NCI-H146 (cell line): Measurements from ENCODE around the gene CNTNAP2.

ENCODE experiments used
- DNase-seq: peaks from one replicate; lab custom pipeline; 2025; lab: John Stamatoyannopoulos, UW

The CNTNAP2 gene

DNA sequence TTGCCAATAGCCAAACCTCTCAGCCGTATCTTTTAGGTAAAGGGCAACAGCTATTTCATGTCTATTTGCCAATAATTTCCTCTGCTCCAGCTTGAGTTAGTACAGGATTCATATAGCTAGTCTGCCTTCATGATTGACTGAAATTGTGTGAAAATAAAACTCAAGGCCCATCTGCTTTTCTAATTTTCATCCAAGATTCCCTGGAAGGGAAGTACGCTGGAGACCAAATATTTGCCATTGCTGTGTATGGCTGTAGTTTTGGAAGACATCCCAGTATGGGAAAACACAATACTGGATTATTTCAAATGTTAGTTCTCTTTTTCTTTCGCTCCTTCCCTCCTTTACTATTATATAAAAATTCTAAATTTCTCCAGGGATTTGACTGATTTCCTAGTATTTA lies 652.4 kb downstream of the CNTNAP2 start:
- no peak for DNase-seq

DNA sequence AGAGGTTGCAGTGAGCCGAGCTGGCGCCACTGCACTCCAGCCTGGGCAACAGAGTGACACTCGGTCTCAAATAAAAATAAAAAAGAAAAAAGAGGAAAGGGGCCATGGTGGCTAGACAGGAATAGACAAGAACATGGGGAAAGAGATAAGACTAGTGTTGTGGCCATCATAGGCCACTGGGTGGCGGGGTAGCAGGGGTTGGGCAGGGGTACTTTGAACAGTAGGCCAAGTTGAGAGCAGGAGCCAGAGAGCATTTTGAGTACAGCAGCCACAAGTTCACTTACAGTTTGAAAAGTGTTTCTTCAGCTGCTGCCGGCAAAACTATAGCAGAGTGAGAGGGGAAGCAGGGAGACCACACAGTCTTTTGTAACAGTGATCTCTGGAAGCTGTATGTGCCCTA lies 656.0 kb downstream of the CNTNAP2 start:
- DNase-seq = no peak

DNA sequence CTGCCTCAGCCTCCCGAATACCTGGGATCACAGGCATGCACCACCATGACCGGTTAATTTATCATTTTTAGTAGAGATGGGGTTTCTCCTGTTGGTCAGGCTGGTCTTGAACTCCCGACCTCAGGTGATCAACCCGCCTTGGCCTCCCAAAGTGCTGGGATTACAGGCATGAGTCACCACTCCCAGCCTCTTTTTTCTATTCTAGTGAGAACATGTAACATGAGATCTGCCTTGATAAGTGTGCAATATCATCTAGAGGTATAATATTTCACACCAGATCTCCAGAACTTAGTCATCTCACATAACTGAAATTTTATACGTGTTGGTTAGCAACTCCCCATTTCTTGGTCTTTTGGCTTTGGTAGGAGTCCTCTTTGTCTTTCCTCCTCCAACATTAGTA lies 656.9 kb downstream of the CNTNAP2 start:
- DNase-seq = no peak

DNA sequence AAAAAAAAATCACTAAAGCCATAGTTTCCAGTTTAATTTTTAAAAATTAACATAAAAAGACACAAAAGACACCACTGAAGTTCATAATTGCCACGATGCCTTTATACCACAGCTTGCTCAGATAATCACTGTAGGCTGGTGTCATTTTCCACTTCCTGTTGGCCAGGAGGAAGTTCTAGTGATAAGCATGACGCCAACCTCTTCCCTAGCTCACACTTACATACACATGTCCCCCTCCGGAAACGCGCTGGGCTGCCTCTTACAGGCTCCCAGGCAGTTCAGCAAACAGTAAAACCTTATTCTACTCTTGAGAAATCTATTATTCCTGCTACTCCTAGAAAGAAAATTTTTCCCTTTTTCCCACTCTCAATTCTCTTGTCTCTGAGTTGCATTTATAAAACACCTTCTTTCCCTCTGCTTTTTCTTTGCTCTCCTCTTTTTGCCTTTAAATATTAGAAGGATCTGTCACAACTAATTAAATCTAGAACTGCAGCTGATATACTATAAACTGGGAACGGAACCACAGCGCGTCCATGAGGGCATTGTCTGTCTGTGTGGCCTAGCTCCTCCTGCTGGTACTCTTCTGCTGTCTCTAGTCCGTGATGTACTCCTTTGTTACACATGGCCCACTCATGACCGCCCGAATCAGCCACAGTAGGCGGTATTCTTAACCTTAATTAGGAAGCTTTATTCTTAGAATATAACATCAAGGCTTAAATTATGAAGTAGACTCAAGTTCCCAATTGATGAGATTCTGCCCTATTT lies 664.9 kb downstream of the CNTNAP2 start:
- DNase-seq = no peak

DNA sequence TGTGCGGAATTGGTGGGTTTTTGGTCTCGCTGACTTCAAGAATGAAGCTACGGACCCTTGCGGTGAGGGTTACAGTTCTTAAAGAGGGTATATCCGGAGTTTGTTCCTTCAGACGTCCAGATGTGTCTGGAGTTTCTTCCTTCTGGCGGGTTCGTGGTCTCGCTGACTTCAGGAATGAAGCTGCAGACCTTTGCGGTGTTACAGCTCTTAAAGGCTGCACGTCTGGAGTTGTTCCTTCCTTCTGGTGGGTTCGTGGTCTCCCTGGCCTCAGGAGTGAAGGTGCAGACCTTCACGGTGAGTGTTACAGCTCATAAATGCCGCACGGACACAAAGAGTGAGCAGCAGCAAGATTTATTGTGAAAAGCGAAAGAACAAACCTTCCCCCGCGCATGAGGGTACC lies 670.7 kb downstream of the CNTNAP2 start:
- no peak for DNase-seq

DNA sequence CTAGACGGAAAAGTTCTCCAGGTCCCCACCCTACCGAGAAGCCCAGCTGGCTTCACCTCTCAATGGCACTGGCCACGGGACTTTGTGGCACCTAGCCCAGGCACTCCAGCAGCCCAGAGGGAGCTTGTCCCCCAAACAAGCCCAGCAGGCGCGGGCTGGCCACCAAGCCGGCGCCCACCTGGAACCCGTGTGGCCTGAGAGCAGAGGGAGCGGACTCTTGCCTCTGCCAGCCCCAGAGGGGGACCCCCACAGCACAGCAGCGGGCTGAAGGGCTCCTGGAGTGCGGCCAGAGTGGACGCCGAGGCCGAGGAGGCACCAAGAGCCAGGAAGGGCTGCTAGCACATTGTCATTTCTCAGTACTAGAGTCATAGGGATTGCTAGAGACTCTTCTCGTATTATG lies 671.4 kb downstream of the CNTNAP2 start:
- no peak for DNase-seq

DNA sequence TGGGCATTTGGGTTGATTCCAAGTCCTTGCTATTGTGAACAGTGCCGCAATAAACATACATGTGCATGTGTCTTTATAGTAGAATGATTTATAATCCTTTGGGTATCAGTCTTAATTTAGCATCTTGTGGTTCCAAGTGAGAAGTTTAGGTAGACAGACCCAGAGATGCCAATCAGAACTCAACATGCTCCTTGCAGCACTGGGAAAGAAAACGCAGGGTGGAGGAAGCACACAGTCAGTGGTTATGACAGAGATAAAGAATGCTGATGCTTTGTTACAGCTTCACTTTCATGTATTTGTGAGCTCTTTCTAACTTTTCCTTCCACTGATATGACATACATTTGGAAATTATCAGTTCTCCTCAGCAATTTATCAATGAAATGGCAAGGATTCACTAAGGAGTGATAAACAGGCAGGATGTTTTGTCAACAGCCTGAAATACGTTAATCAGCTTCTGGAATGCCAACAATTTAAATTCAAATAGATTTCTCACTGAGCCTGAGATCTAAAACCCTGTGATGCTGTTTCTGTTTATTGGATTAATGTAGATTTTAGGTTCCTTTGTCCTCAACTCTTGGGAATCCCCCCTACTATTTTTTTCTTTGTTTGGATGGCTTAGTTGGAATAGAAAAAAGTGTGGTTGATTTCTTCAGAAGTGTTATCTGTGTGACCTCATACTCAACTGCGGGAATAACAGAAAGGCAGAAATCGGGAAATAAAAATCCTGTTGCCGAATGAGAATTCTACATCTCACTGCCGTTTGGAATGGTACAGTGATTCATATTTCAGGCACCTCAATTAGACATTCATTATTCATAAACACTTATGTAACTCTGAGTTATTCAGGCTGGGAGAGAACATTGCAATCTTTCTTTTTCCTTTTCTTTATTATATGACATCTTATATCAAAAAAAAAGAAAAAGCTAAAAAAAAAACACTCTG lies 675.0 kb downstream of the CNTNAP2 start:
- no peak for DNase-seq

DNA sequence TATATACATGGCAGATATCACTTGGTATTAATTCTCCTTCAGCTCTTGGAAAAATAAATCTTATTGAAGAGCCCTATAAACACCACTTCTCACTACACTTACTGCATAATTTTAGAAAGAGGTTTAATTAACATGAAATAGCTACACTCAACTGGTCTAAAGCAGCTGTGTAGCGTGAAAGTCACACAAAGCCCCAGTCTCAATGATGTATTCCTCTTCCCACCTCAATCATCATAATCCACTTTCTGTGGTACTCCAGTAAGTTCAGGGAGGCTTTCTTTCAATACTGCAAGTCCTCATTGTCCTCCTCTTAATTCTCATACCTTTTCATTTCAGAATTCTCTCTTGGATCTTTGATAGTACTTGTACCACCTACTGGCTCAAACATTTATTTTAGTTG lies 688.0 kb downstream of the CNTNAP2 start:
- DNase-seq = no peak

DNA sequence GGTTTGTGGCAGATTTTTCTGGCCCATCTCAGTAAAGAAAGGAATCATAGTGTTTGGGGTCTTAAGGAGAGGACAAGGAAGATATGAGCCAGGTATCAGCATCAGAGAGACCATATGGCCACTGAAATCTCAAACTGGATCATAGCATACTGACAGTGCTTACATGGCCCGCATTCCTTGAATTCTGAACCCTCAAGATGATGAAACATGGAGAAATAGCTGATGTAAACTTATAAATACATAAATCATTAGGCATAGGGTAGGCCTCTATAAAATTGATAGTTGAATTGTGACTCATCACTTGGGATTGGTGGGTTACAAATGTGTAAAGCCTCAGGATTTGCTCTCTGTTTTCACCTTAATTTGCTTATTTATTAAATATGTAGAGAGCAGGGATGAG lies 688.5 kb downstream of the CNTNAP2 start:
- no peak for DNase-seq

DNA sequence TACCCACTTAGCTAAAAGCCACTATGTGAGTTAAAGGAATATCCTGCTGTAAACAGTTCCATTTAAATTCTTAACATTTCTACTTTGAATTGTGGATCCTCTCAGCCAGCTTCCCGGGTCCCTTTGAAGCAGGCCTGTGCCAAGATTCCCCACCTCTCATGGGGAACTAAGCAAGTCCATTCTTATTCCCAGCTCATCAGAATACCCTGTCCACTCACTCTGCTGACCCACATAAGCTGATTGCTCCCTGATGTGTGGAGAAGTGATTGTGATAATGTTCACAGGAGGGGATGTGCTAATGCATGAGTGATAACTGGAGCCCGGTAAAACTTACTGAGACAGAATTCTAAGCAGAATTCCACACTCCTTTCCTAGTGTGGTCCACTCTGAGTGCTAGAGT lies 709.7 kb downstream of the CNTNAP2 start:
- DNase-seq = no peak

DNA sequence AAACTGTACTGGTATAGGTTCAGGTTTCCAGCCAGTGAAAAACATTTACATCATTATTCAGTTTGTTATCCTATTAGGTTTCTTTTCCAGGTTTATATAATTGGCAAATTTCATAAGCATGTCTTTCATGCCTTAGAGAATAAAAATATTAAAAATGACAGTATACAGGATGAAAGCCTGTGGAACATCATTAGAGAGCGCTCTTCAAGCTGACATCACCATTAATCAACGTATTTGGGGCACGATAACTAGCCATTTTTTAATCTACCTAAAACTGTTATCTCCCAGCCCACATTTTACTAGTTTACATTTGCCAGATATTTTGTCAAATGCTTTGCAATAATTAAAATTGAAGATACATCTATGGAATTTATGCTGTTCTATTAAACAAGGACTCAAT lies 714.1 kb downstream of the CNTNAP2 start:
- no peak for DNase-seq

DNA sequence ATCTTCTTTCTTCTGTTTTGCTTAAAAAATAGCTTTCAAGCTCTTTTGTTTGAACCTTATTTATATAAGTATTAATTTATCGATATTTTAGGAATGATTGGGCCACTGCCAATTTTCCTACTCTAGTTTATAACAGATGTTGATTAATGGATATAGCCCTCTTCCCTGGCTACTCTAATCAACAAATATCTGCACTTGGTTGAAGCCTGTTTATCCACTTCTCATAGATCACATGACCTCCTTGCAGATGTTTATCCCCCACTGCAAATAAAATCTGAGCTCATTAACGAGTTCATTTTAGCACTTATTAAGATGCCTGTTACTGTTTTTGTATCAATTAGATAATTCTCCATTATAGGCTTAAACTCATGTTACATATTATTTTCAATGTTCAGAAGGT lies 715.3 kb downstream of the CNTNAP2 start:
- no peak for DNase-seq

DNA sequence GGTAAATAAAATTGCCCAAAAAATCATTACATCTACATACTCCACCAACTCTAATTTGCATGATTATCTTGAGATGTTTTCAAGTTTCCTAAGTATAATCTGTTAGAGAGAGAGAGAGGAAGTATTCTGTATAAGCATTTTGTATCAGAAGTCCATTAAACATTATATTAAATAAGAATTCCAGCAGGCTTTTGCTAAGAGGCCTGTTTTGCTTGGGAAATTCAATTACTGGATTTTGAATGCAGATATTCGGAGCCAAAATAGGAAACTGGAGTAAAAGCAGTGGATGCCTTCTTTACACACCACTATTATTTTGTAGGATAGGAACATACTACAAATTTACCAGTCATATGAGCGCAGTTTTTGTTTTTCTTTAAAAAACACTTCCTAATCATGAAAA lies 727.8 kb downstream of the CNTNAP2 start:
- no peak for DNase-seq

DNA sequence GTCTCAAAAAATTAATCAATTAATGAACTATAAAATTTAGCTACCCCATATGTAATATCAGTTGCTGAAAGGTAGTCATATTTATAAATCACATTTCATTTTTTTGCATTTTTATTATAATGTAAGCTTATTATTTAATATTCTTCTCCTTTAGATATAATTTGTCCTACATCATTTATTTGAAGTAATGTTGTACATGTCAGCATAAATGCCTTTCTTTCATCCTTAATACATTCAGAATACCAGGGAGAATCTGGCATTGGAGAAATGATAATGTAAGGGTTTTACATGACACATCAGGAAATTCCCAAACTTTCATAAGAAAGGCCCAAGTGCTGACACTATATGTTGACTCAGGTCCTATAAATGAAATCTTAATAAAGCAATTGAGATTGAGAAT lies 742.1 kb downstream of the CNTNAP2 start:
- DNase-seq = no peak

DNA sequence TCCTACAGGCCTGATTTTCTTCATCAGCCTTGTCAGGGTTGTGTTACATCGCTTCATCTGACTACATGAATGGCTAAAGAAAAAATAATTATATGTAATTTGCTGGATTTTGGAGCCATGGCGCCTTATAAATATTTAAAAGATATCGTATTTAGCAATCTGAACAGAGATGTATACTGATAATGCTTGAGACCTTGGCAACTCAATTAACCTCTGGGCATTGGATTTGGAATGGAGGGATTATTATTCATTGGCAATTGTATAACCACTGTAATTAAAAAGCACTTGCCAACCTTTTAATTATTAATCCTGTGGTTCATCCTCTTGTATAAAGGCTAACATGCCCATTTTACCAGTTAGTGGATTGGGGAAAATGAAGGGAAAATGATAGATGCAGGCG lies 745.1 kb downstream of the CNTNAP2 start:
- DNase-seq = no peak

DNA sequence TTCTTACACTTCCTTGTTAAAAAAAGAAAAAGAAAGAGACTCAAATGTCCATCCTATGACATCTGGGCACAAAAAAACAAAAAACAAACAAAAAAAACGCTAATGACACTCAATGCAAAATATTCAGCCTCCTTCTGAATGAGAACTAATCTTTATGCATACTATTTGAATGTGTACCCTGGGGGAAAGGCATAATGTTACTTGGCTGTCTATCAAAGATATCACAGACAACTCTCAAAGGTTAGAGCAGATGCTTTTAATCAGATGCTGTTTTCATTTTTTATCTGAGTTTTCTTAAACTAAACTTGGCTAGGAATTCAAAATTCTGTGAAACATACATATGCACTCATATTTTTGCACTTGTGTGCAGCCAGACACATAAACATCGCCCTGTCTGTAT lies 745.8 kb downstream of the CNTNAP2 start:
- no peak for DNase-seq

DNA sequence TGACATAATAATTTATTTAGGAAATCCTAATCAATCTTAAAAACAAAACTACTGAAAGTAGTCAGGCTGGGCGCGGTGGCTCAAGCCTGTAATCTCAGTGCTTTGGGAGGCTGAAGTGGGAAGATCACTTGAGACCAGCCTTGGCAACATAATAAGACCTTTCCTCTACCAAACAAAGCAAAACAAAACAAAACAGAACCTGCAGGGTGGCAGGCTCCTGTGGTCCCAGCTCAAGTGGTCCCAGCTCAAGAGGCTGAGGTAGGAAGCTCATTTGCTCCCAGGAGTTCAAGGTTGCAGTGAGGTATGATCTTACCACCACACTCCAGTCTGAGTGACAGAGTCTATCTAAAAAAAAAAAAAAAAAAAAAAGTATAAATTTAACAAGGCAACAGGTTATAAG lies 748.0 kb downstream of the CNTNAP2 start:
- DNase-seq = no peak

DNA sequence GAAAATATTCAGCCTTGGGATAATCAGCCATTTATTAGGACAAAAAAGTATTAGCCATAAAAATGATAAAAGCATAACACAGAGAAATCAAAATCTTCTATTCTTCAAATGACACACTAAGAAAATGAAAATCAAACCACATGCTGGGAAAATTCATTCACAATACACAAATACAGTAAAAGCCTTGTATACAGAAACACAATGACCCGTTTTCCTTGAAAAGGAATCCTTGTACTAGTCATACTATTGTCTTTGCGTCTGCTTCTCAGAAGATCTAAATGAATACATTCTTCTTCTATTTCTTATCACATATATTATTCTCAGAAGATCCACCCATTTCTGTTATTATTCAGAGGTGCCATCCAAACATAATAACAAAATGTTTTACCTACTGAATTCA lies 749.1 kb downstream of the CNTNAP2 start:
- DNase-seq = no peak

DNA sequence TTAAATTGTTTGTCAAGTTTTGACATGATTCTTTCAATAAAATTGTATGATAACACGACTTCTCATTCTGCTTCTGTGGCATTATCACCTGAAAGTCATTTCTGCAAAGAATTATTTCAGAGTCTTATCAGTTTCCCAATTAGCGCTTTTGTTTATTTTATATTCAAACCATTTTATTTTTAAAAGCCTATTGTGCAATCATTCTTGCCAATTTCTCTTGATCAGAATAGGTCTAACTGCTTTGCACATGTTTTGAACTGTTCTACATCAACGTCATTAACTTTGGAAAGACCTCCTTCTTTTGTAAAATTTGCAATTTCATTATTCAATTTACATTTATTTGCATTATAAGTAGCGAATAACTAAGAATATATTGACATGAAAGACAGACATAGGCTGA lies 758.1 kb downstream of the CNTNAP2 start:
- no peak for DNase-seq

DNA sequence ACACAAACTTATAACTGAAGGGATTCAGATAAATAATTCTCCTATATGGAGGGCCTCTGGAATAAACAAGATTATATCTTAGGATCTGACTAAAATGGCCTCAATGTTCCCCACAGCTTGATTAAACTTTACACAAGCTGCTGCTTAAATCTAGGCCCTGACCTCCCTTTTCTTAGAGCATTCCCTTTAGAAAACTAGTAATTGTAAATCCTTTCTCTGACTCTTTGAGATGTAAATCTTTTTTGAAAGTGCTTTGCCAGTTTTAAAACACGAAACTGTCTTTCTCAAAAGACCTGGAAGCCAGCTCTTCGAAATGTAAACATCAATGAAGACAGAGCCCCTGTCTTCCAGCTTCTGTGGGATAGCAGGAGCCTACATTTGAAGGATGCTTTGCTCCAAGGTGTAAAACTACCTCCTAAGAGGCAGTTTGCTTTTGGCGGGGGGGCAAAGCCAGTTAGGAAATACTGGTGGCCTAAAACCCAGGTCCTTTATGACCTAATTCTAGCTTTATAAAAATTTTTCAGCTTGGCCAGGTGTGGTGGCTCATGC lies 758.7 kb downstream of the CNTNAP2 start:
- DNase-seq = no peak

DNA sequence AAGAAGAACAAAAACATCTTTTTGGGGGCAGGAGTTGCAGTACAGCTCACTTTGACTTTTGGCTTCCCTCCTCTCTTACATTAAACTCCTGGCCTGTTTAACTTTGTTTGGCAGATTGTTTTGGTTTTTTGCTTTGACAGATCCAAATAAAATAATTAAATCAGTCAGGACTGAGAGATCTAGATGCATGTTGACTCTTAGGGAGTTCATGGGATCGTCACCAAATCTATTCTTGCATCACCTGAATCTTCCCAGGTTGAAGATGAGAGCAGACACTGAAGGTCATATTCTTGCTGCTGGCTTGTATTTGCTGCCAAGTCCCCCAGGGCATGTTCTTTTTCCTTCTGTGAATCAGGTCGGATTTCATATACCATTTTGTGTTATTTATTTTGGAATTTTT lies 759.4 kb downstream of the CNTNAP2 start:
- no peak for DNase-seq

DNA sequence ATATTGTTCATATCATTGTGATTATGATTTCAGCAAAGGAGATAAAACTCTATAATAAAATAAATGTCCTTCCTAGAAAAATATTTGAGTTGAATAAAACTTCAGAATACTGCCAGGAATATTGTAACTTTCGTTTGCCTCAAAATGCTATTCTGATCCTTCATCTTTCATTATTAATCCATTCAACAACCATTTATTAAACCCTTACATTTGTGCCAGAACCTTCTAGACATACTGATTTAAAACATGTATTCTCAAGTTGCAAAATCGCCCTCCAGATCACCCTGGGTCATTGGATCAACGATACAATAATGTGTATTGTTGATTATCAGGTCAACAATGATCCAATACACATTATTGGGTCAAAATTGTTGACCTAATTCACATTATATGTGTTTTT lies 759.8 kb downstream of the CNTNAP2 start:
- DNase-seq = no peak

DNA sequence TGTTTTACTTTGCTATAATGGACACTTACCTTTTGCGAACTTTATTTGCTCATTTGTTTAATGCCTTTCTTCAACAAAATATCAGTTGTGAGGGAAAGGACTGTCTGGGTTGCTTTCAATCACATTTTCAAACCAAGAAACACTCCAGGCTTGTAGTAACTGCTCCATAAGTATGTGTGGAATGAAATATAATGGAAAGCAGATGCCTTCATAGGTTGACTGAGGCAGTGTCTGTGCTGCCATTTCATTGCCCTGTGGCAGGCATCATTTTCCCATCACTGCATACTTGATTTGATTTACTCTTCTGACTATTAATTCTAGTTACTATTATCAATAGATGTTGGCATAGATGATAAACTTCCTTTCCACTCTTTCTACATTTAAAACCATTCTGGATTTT lies 762.3 kb downstream of the CNTNAP2 start:
- no peak for DNase-seq
